DLD1 (cell line): Measurements from ENCODE around the gene HEXB.
"Not testable (repeated sequence)": the region's sequence is repeated elsewhere in the genome, so short reads cannot be mapped to it uniquely, and the experiment has no call there.

Experiments used
- in situ Hi-C: cut with HindIII; loops from 2 replicates; pipeline ENCODE4 v1.10.0; 2017; ENCODE audit warnings: low sequenced_read_pairs

HEXB gene

DNA sequence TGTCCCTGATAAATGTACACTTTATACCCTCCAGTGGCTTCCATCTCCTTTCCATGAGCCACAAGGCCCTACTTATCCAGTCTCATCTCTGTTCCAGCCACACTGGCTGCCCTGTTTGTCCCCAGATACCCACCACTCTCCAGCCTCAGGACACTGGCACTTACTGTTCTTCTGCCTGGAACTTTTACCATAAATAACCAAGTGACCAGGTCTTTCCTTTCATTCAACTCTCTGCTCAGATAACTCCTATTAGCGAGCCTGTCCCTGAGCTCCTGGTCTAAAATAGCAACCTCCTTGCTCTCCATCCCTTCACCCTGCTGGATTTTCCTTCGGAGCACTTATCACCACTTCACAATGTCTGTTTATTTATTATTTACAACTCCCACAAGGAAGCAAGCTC lies 27.9 kb upstream of the HEXB start:
- in situ Hi-C loops = loop anchor here (10.0 kb wide), 1 partner anchor 752 kb away; no protein-coding TSS in a partner anchor

- in situ Hi-C loops = loop anchor here (10.0 kb wide), 1 partner anchor 754 kb away; no protein-coding TSS in a partner anchor
Measured at GRCh38 chr5:74659172-74659571, 25.9 kb upstream of the HEXB start.

DNA sequence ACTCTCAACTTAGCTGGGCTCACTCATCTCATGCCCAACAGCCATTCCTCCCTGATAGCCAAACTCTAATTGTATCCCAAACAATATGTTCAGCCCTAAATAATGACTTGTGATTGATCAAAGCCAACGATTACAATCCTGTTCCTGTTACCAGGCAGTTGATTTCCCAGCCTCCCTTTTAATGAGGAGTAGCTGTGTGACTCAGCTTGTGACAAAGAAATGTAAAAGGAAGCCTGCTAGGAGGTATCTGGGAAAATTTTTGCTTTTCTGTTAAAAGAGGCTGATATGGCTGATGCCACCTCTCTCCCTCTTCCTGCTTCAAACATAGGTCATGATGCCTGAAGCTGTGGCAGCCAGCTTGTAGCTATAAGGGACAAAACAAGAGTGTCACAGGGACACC lies 24.9 kb upstream of the HEXB start:
- in situ Hi-C loops = no loop called here

DNA sequence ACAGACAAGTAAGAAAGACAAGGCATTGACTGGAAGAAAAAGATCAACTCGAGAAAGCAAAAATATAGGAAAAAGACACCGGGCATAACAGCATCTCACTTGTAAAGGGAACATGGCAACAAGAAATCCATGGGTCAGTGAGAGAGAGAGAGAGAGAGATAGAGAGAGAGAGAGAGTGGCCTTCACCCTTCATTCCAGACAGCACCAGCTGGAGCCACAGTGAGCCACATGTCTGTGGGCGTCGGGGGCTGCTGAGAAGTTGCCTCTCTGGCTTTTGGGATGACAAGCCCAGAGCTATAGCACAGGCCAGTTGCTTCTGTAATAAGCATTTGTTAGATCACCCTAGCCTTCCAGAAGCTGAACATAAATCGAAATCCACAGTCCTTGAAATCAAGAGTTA lies 24.2 kb upstream of the HEXB start:
- in situ Hi-C loops = no loop called here

GRCh38 chr5:74664551-74664950 lies 20.5 kb upstream of the HEXB start:
- in situ Hi-C loops = no loop called here

DNA sequence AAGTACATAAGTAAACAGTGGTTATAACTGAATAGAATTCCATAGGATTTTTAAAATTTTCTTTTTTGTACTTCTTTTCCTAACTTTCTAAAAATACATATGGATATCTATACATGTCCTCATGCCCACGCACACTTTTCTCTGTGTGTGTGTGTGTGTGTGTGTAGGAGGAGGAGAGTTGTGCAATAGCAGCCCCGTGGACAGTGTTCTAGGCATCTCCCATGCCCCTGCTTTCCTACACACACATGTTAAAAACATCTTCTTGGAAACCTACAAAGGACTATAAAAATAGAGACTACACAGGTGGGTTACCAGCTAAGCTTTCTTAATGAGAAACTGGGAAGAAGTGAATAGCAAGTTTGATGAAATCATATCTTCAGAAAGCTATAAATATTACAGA lies 19.8 kb upstream of the HEXB start:
- in situ Hi-C loops = no loop called here

- in situ Hi-C loops = no loop called here
Measured at GRCh38 chr5:74665816-74666215, 19.2 kb upstream of the HEXB start.

GRCh38 chr5:74667396-74667795 lies 17.6 kb upstream of the HEXB start:
- in situ Hi-C loops = no loop called here

GRCh38 chr5:74669821-74670220 lies 15.2 kb upstream of the HEXB start:
- in situ Hi-C loops = no loop called here

DNA sequence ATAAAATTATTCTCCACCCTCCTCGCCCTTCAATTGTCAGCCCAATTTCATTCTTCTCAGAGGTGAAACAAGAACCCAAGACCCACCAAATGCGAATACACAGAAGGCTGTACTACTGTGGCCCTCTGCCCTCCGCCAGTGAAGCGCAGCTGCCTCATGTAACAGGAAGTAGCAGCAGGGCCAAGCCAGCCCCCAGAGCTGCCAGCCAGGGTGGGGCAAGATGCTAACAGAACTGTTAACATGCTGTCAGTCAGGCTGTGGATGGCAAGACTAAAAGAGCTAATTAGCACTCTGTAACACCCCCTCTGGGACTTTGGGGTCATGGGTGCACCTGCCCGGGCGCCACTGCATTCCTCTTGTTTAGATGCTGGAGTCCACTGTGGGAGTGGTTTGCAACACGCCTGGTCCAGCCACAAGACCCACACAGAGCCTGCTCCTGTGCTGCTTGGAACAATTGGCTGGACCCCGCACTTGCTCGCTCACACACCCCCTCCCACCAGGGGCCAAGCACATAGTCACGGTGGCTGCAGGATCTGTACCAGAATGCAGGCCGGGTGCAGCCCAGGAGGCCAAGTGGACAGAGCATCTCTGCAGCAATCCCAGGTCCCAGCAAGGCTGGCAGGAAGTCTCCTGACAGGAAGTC lies 14.5 kb upstream of the HEXB start:
- in situ Hi-C loops = no loop called here

DNA sequence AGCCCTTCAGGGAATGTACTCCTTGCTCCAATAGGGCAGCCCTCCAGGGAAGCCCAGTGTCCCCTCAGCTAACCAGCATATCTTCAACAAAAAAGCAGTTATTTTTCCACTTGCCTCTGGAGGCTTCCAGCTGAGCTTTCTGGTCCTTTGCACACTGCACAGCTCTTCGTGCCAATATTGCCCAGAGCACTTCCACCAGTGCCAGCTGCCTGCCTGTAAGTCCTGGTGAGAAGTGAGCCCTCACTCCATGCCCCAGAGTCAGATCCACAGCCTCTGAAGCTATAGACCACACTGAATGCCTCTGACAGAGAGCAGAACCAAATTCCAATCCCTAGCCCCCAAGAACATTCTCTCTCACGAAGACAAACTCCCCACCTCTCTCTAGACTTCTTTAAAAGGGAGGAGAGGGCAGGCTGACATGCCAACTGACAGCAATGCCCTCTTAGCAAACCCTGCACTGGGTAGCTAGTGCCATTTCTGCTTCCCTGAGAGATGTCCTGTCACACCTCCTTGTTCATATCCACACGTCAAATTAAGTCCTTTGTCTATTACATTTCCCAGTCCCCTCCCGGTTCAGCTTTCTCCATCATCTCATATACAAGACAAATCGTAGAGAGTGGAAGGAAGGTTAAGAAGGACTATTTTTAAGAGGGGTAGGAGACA lies 12.7 kb upstream of the HEXB start:
- in situ Hi-C loops = no loop called here

DNA sequence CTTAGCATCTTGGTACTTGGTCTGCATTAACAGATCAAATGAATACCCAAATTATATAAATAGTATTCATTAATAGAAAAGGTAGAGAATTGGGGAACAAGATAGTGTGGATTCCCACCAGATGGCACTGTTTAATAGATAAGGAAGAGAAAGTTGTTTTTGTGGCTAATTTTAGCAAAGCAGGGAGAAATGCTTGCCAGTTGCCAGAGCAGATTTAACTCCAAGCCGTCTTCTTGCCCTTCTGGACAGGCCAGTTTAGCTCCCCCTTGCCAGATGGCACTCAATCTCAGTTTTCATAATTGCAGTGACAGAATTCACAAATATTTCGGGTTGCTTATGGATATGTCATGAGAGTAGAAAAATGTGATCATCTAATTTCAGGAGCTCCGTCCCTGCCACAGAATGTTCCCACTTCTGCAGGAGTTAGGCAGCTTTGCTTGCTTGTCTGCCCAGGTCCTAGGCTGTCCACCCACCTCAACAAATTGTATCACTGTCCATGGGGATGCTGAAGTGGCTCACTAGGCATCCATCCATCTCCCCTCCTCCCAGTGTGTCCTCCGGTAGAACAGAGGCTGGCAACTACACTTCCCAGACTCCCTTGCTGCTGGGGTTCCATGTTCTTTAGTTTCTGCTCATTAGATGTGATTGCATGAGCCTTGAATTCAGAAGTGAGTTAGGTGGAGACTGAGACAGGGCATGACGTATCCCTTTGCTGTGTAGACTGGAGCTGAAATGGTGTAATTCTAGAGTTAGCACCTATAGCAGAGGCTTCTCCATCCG lies 11.8 kb upstream of the HEXB start:
- in situ Hi-C loops = no loop called here

GRCh38 chr5:74676466-74676865 lies 8.6 kb upstream of the HEXB start:
- in situ Hi-C loops = not testable (repeated sequence)

DNA sequence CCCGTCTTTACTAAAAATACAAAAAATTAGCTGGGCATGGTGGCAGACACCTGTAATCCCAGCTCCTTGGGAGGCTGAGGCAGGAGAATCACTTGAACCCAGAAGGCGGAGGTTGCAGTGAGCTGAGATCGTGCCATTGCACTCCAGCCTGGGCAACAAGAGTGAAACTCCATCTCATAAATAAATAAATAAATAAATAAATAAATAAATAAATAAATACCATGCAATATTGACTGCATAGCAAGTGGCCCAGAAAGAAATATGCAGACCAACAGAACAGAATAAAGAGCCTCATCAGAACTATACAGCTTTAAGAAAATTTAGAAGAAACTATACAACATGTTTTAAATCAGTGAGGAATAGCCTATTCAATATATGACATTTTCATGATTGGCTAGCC lies 6.9 kb upstream of the HEXB start:
- in situ Hi-C loops = not testable (repeated sequence)

- in situ Hi-C loops = not testable (repeated sequence)
Measured at GRCh38 chr5:74679300-74679699, 5.7 kb upstream of the HEXB start.

GRCh38 chr5:74679966-74680365 lies 5.1 kb upstream of the HEXB start:
- in situ Hi-C loops = no loop called here

GRCh38 chr5:74685979-74686631 lies 1.1 kb downstream of the HEXB start:
- in situ Hi-C loops = no loop called here

GRCh38 chr5:74686962-74687751 lies 2.1 kb downstream of the HEXB start:
- in situ Hi-C loops = no loop called here

- in situ Hi-C loops = no loop called here
Measured at GRCh38 chr5:74693191-74693590, 8.2 kb downstream of the HEXB start.

DNA sequence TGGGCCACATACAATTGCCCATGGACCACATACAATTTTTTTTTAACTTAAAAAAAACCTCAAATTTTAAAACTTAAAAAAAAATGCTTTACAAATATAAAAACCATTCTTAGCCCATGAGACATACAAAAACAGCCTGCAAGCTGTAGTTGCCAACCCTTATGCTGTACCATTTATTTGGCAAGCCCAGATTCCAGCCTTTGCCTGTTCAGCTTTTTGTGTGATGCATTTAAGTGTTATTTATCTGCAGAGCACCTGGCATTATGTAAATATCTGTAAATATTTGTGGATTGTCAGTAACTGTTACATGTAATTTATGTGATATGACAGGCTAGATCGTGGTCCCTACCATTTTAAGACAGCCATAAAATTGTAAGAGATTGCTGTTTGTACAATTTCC lies 32.6 kb downstream of the HEXB start:
- in situ Hi-C loops = no loop called here

GRCh38 chr5:74722271-74722670 lies 37.2 kb downstream of the HEXB start:
- in situ Hi-C loops = no loop called here
